Measurements from ENCODE around the gene FAM13A. TPM values are rescaled to one million over a fixed set of nuclear protein-coding genes. Genes with fewer than 3 reads are reported as not detected.
A peak's percentile ranks its signal among the peaks of the same experiment; 100 is the strongest.

Gene FAM13A
- total and polyA plus RNA-seq, 2 of the 4 experiments (the other 2 are of a cell fraction) = 13.1 to 22.0 TPM

DNA sequence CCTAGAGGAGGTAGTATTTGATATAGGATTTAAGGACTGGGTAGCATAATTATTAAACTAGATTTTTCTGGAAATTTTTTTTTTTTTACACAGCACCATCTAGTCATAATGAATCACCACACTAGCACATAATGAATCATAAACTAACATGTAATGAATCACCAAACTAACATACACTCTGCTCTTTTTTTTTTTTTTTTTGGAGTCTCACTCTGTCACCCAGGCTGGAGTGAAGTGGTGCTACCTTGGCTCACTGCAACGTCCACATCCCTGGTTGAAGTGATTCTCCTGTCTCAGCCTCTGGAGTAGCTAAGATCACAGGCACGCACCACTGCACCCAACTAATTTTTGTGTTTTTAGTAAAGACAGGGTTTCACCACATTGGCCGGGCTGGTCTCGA, 92.5 kb downstream of the FAM13A start:
- no peak overlapping the region for H3K14ac ChIP-seq (replicated peaks; ENCODE audit: low read depth, low read length)
- H3K4me3 ChIP-seq (ENCODE audit: insufficient read depth, low read depth, low read length) = no peak overlapping the region
- no peak overlapping the region for H3K18ac ChIP-seq (ENCODE audit: low read depth, low read length)
- H2AK9ac ChIP-seq (replicated peaks; ENCODE audit: low read depth, low read length, poor library complexity) = no peak overlapping the region
- dilution Hi-C loops (cut with HindIII; ENCODE audit: low sequenced_read_pairs, unreplicated experiment) (no loop called here), intact Hi-C loops (cut with micrococcal nuclease) (no loop called here), in situ Hi-C loops (cut with MboI; ENCODE audit: low sequenced_read_pairs) (no loop called here)
- H2AK5ac ChIP-seq (ENCODE audit: low read depth, low read length) = no peak overlapping the region; the same call in 1 of the 2 replicates
- H3K9me1 ChIP-seq (ENCODE audit: insufficient read depth, low read length) = no peaks in the 10 kb centered on the region
- no peak overlapping the region for H3K4me2 ChIP-seq (ENCODE audit: low read depth, low read length)
- no peak overlapping the region for H3K4ac ChIP-seq (ENCODE audit: low read depth, low read length)
- DNase-seq (peak; percentile 79), ATAC-seq (ENCODE audit: low read depth) (peak; percentile 73)
- H3K4me1 ChIP-seq (ENCODE audit: control insufficient read depth, insufficient read depth, low read length) = peaks cover 2% of the 10 kb centered on the region; the same call in 1 of the 2 replicates
- WGBS, 2 experiments (ENCODE audit: extremely low coverage in 2 of 2, insufficient read length in 1 of 2) = no CpG with 5 or more reads among the region's 4 CpGs
- H4K91ac ChIP-seq (ENCODE audit: insufficient read depth, low read depth, low read length) = peak overlapping the region; percentile 14; the same call in 1 of the 2 replicates
- TF ChIP-seq, protein P1, sequence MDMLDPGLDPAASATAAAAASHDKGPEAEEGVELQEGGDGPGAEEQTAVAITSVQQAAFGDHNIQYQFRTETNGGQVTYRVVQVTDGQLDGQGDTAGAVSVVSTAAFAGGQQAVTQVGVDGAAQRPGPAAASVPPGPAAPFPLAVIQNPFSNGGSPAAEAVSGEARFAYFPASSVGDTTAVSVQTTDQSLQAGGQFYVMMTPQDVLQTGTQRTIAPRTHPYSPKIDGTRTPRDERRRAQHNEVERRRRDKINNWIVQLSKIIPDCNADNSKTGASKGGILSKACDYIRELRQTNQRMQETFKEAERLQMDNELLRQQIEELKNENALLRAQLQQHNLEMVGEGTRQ (IDR thresholded peaks at IDR 0.05; ENCODE audit: low read depth, low read length) = no peak
- TF ChIP-seq, protein P2, sequence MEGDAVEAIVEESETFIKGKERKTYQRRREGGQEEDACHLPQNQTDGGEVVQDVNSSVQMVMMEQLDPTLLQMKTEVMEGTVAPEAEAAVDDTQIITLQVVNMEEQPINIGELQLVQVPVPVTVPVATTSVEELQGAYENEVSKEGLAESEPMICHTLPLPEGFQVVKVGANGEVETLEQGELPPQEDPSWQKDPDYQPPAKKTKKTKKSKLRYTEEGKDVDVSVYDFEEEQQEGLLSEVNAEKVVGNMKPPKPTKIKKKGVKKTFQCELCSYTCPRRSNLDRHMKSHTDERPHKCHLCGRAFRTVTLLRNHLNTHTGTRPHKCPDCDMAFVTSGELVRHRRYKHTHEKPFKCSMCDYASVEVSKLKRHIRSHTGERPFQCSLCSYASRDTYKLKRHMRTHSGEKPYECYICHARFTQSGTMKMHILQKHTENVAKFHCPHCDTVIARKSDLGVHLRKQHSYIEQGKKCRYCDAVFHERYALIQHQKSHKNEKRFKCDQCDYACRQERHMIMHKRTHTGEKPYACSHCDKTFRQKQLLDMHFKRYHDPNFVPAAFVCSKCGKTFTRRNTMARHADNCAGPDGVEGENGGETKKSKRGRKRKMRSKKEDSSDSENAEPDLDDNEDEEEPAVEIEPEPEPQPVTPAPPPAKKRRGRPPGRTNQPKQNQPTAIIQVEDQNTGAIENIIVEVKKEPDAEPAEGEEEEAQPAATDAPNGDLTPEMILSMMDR (conservative IDR thresholded peaks at IDR 0.05; ENCODE audit: low read depth, low read length) = no peak
- TF ChIP-seq SMC3 (IDR thresholded peaks at IDR 0.05; ENCODE audit: low read depth, low read length) (no peak), CEBPB (IDR thresholded peaks at IDR 0.05; ENCODE audit: low read depth, low read length) (no peak), MXI1 (IDR thresholded peaks at IDR 0.05; ENCODE audit: borderline replicate concordance, low read depth, low read length) (no peak), FOS (IDR thresholded peaks at IDR 0.05; ENCODE audit: low read depth, low read length) (peak; percentile 54; the same call in 1 of the 2 replicates), RFX5 (IDR thresholded peaks at IDR 0.05; ENCODE audit: low read depth, low read length) (no peak), RAD21 (IDR thresholded peaks at IDR 0.05; ENCODE audit: low read length) (no peak)
- no peaks in the 10 kb centered on the region for H4K20me1 ChIP-seq (ENCODE audit: insufficient read depth, low read length)
- no peak overlapping the region for H3K56ac ChIP-seq (ENCODE audit: extremely low read depth, insufficient read depth, low read length)
- H2BK5ac ChIP-seq (ENCODE audit: low read depth, low read length, poor library complexity, severe bottlenecking) = peak overlapping the region; percentile 89
- H3K27ac ChIP-seq (ENCODE audit: insufficient read depth, low read length) = no peak overlapping the region
- ChIA-PET POLR2A (ENCODE audit: unreplicated experiment) (no interaction called here), CTCF (interaction anchor here (0.5 to 0.7 kb wide), 3 partner anchors 52 to 258 kb away, joined by 3 to 4 read pairs (median 3); no protein-coding TSS in a partner anchor)
- no peaks in the 10 kb centered on the region for H3K36me3 ChIP-seq (ENCODE audit: control insufficient read depth, insufficient read depth, low read length)
- H4K5ac ChIP-seq (ENCODE audit: low read depth, low read length) = no peak overlapping the region
- no peak overlapping the region; a peak in 1 of 4 replicates for H4K8ac ChIP-seq (ENCODE audit: low read depth in 2 of 2, low read length in 2 of 2)
- H2BK120ac ChIP-seq (ENCODE audit: low read depth, low read length) = no peak overlapping the region
- no peak overlapping the region for H3K9ac ChIP-seq (ENCODE audit: low read depth, low read length)
- H3K23ac ChIP-seq (ENCODE audit: low read depth, low read length) = no peak overlapping the region
- H3K9me3 ChIP-seq (ENCODE audit: control insufficient read depth, insufficient read depth, low read length) = no peaks in the 10 kb centered on the region
- no peak overlapping the region for H2AFZ ChIP-seq (replicated peaks; ENCODE audit: low read length, poor library complexity)
- H2BK20ac ChIP-seq (ENCODE audit: low read depth, low read length) = no peak overlapping the region
- no TSS peak for BruUV-seq (replicated peaks)
- H3K27me3 ChIP-seq (ENCODE audit: control insufficient read depth, insufficient read depth, low read length) = no peaks in the 10 kb centered on the region
- H2BK15ac ChIP-seq (ENCODE audit: low read depth, low read length) = peak overlapping the region; percentile 74; the same call in 1 of the 3 replicates
- H3K79me1 ChIP-seq (ENCODE audit: low read depth in 1 of 2, low read length in 2 of 2) = no peaks in the 10 kb centered on the region

Data from IMR-90 (cell line).